C4-2B (cell line): ENCODE measurements around the gene RTP5.

ENCODE experiments used
- H3K27ac ChIP-seq: fragments of 450-650 bp; 2 replicates; pipeline ENCODE4 v1.5.1; 2017
- CTCF ChIP-seq: fragments of 450-650 bp; conservative IDR thresholded peaks from 2 replicates; pipeline ENCODE4 v1.5.1; 2017; ENCODE audit warnings: mild to moderate bottlenecking
- ZFX ChIP-seq: fragments of 450-650 bp; IDR thresholded peaks from 2 replicates; pipeline ENCODE4 v1.6.1; 2017

Gene RTP5

GRCh38 chr2:241901018-241901380 is 31.5 kb downstream of the RTP5 start:
- no peak overlapping the region for H3K27ac ChIP-seq
- TF ChIP-seq CTCF = no peak
- no peak for TF ChIP-seq ZFX

- no peak overlapping the region for H3K27ac ChIP-seq
- no peak for TF ChIP-seq ZFX
- no peak for TF ChIP-seq CTCF
Measured at GRCh38 chr2:241901500-241902351, 32.2 kb downstream of the RTP5 start.

- H3K27ac ChIP-seq = no peak overlapping the region
- TF ChIP-seq ZFX = no peak
- TF ChIP-seq CTCF = no peak
Measured at GRCh38 chr2:241902357-241902991, 32.9 kb downstream of the RTP5 start.

GRCh38 chr2:241903121-241904010 is 33.8 kb downstream of the RTP5 start:
- H3K27ac ChIP-seq = no peak overlapping the region
- TF ChIP-seq CTCF (no peak), ZFX (no peak)

- TF ChIP-seq CTCF (no peak), ZFX (no peak)
- no peak overlapping the region for H3K27ac ChIP-seq
Measured at GRCh38 chr2:241904011-241904718, 34.6 kb downstream of the RTP5 start.

- TF ChIP-seq ZFX = no peak
- no peak for TF ChIP-seq CTCF
- no peak overlapping the region for H3K27ac ChIP-seq
Measured at GRCh38 chr2:241904791-241905710, 35.5 kb downstream of the RTP5 start.
